CD4-positive, alpha-beta T cell (primary cell): ENCODE measurements around the gene TBL1X. TPM values are rescaled to one million over a fixed set of nuclear protein-coding genes. Genes with fewer than 3 reads are reported as not detected.

Source experiments
- ATAC-seq: fragments of 200-7000 bp; cut with Tn5 transposase; one replicate; pipeline ENCODE4 v1.10.0; 2022; ENCODE audit warnings: mild to moderate bottlenecking; ENCODE audit not compliant: poor library complexity
- CTCF ChIA-PET: fragments of 350-600 bp; sonication (Branson Sonifier 250); formaldehyde crosslinking; loops from one replicate; lab custom pipeline; 2021; ENCODE audit warnings: antibody characterized with exemption, inconsistent platforms; lab: Charles Lee
- POLR2A ChIA-PET: fragments of 350-600 bp; sonication (Branson Sonifier 250); formaldehyde crosslinking; loops from one replicate; lab custom pipeline; 2021; ENCODE audit warnings: antibody characterized with exemption, inconsistent platforms; lab: Charles Lee
- DNase-seq, 14 experiments: peaks; one replicate each; pipeline ENCODE4 v3.0.0-alpha.2; 2013 to 2020; ENCODE audit warnings: mixed read lengths in 2 of 14
- H3K27ac ChIP-seq, 2 donors: one replicate each; pipeline versions ENCODE4 v1.5.1 to v1.7.0; 2013; ENCODE audit warnings: low read length in 2 of 2, low read depth in 1 of 2, mild to moderate bottlenecking in 1 of 2
- H3K27me3 ChIP-seq, 2 experiments: 1 replicate in 1 of 2; 2 replicates in 1 of 2; pipeline versions ENCODE4 v1.6.1 to v1.7.0; 2013; ENCODE audit warnings: low read length in 2 of 2, control low read depth in 1 of 2, mild to moderate bottlenecking in 1 of 2, moderate library complexity in 1 of 2; ENCODE audit not compliant: insufficient read depth in 2 of 2, control insufficient read depth in 1 of 2
- H3K36me3 ChIP-seq: one replicate; pipeline ENCODE4 v1.6.1; 2013; ENCODE audit warnings: low read length, control low read depth; ENCODE audit not compliant: insufficient read depth
- H3K4me1 ChIP-seq: one replicate; pipeline ENCODE4 v1.6.1; 2013; ENCODE audit warnings: low read length, control low read depth; ENCODE audit not compliant: insufficient read depth
- H3K4me3 ChIP-seq: one replicate; pipeline ENCODE4 v1.5.1; 2013; ENCODE audit warnings: mild to moderate bottlenecking, low read length, moderate library complexity
- H3K9me3 ChIP-seq, 2 experiments: 1 replicate in 1 of 2; 2 replicates in 1 of 2; pipeline versions ENCODE4 v1.6.1 to v1.7.0; 2013; ENCODE audit warnings: low read length in 2 of 2, mild to moderate bottlenecking in 2 of 2, control low read depth in 1 of 2, moderate library complexity in 1 of 2; ENCODE audit not compliant: control insufficient read depth in 1 of 2, insufficient read depth in 1 of 2
- H3K27ac Mint-ChIP-seq: one replicate; pipeline ENCODE4 v1.8.0; 2020; ENCODE audit warnings: mixed read lengths
- H3K27me3 Mint-ChIP-seq: one replicate; pipeline ENCODE4 v1.8.0; 2021; ENCODE audit warnings: mixed read lengths
- H3K36me3 Mint-ChIP-seq: one replicate; pipeline ENCODE4 v1.8.0; 2021; ENCODE audit warnings: low read depth, mixed read lengths
- H3K4me1 Mint-ChIP-seq: one replicate; pipeline ENCODE4 v1.8.0; 2021; ENCODE audit warnings: low read depth, mixed read lengths
- H3K4me3 Mint-ChIP-seq: one replicate; pipeline ENCODE4 v1.8.0; 2020; ENCODE audit warnings: mild to moderate bottlenecking, mixed read lengths
- H3K9me3 Mint-ChIP-seq: one replicate; pipeline ENCODE4 v1.8.0; 2020; ENCODE audit warnings: mixed read lengths
- intact Hi-C, 2 experiments: fragments of 100-400 bp; cut with DNase I in 1 of 2; cut with micrococcal nuclease in 1 of 2; formaldehyde crosslinking; loops; one replicate each; pipeline versions ENCODE4 v1.15.1 to v1.9.0; 2023 to 2025; cut with DNase I, micrococcal nuclease
- total RNA-seq, 174 experiments: library from RNA in 2 of 174; stranded (reverse) in 2 of 174; gene quantifications; one replicate each; pipeline ENCODE4 v1.2.3 and lab custom pipeline; 2021 to 2026
- TF ChIP-seq, protein P1 (sequence below): fragments of 200-600 bp; IDR thresholded peaks from one replicate; pipeline ENCODE4 v1.8.0; 2022; ENCODE audit warnings: antibody characterized with exemption, mild to moderate bottlenecking

The TBL1X gene
- total RNA-seq, 2 experiments from 2014 or later: 17.4 to 19.2 TPM

DNA sequence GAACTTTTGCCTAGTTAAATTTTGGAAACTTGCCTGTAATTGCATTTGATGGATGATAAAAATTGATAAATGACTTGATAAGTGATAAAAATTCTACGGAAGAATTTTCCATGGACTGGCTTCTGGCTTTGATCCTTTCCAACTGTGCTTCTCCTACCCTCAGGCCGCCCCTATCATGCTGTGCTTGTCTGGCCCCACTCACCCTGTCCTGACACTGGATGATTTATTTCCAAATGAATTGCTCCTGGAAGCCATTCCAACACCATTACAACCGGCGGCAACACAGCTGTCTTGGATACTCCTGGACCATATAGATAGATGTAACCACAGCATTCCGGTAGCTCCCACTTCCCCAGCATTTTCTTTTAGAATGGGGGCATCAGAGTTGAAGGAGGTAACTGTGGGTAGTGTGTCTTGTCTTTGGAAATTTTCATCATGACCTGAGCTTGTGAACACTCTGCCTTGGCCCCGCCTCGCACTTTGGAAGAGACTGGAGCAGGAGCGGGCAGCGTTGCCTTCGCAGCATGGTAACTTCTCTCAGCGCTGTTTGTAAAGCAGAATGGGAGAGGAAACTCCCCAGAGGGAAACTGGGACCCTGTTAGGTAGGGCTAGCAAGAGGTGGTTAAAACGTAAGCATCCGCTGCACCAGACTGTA lies 77.4 kb downstream of the TBL1X start:
- TF ChIP-seq, protein P1, sequence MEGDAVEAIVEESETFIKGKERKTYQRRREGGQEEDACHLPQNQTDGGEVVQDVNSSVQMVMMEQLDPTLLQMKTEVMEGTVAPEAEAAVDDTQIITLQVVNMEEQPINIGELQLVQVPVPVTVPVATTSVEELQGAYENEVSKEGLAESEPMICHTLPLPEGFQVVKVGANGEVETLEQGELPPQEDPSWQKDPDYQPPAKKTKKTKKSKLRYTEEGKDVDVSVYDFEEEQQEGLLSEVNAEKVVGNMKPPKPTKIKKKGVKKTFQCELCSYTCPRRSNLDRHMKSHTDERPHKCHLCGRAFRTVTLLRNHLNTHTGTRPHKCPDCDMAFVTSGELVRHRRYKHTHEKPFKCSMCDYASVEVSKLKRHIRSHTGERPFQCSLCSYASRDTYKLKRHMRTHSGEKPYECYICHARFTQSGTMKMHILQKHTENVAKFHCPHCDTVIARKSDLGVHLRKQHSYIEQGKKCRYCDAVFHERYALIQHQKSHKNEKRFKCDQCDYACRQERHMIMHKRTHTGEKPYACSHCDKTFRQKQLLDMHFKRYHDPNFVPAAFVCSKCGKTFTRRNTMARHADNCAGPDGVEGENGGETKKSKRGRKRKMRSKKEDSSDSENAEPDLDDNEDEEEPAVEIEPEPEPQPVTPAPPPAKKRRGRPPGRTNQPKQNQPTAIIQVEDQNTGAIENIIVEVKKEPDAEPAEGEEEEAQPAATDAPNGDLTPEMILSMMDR: no peak
- no peaks in the 10 kb centered on the region for H3K27me3 Mint-ChIP-seq
- H3K4me1 ChIP-seq: no peaks in the 10 kb centered on the region
- intact Hi-C loops: no loop called here
- no peak overlapping the region for H3K4me3 ChIP-seq
- no peak overlapping the region for H3K27ac Mint-ChIP-seq
- H3K36me3 Mint-ChIP-seq: peaks cover 15% of the 10 kb centered on the region
- H3K9me3 Mint-ChIP-seq: no peaks in the 10 kb centered on the region
- H3K27me3 ChIP-seq: no peaks in the 10 kb centered on the region
- no peaks in the 10 kb centered on the region for H3K36me3 ChIP-seq
- ChIA-PET POLR2A (no interaction called here), CTCF (no interaction called here)
- H3K27ac ChIP-seq: no peak overlapping the region
- H3K4me3 Mint-ChIP-seq: no peak overlapping the region
- H3K4me1 Mint-ChIP-seq: peaks cover 27% of the 10 kb centered on the region
- no peaks in the 10 kb centered on the region for H3K9me3 ChIP-seq
- DNase-seq (no peak), ATAC-seq (no peak)

DNA sequence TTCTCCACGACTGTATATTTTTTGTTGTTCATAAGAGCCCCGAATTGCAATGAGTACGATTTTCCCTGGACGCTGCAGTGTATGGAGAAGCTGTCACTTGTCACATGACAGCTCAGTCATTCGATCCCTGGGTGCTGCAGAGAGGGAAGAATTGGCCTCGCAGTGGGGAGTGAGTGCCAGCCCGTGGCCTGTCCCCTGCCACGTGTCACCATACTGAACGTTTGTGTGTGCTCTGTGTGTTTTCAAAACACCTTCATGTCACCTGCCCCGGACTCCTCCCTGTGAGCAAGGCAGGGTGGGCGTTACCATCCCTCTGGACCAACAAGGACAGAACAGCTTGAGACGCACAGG lies 77.9 kb downstream of the TBL1X start:
- no peaks in the 10 kb centered on the region for H3K27me3 Mint-ChIP-seq
- TF ChIP-seq, protein P1: no peak
- Histone ChIP-seq H3K9me3 (no peaks in the 10 kb centered on the region), H3K4me3 (no peak overlapping the region), H3K27ac (no peak overlapping the region), H3K36me3 (no peaks in the 10 kb centered on the region), H3K27me3 (no peaks in the 10 kb centered on the region), H3K4me1 (no peaks in the 10 kb centered on the region)
- H3K9me3 Mint-ChIP-seq: no peaks in the 10 kb centered on the region
- peaks cover 22% of the 10 kb centered on the region for H3K4me1 Mint-ChIP-seq
- ChIA-PET POLR2A (no interaction called here), CTCF (no interaction called here)
- no peak for ATAC-seq
- no peak overlapping the region for H3K27ac Mint-ChIP-seq
- no peak overlapping the region for H3K4me3 Mint-ChIP-seq
- H3K36me3 Mint-ChIP-seq: peaks cover 13% of the 10 kb centered on the region
- intact Hi-C loops: no loop called here
- DNase-seq: no peak

DNA sequence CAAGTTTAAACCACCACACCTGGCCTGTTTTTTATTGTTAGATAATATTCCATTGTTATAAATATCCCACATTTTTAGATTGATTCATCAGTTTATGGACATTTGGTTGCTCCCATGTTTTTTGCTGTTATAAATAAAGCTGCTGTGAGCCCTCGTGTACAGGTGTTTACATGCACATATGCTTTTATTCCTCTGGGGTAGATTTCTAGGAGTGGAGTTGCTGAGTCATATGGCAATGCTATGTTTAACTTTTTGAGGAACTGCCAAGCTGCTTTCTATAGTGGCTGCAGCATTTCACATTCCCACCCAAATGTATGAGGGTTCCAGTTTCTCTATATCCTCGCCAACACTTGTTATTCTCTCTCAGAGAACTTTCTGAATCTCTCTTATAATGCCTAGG lies 90.5 kb downstream of the TBL1X start:
- Mint-ChIP-seq H3K27me3 (no peaks in the 10 kb centered on the region), H3K4me3 (no peak overlapping the region), H3K9me3 (no peaks in the 10 kb centered on the region), H3K27ac (no peak overlapping the region), H3K36me3 (peaks cover 18% of the 10 kb centered on the region), H3K4me1 (peaks cover 51% of the 10 kb centered on the region)
- TF ChIP-seq, protein P1: no peak
- no peak overlapping the region for H3K27ac ChIP-seq
- CTCF ChIA-PET: no interaction called here
- H3K9me3 ChIP-seq: no peaks in the 10 kb centered on the region
- no peaks in the 10 kb centered on the region for H3K27me3 ChIP-seq
- no peak overlapping the region for H3K4me3 ChIP-seq
- ATAC-seq (no peak), DNase-seq (no peak)
- no peaks in the 10 kb centered on the region for H3K36me3 ChIP-seq
- intact Hi-C loops: no loop called here
- H3K4me1 ChIP-seq: no peaks in the 10 kb centered on the region
- POLR2A ChIA-PET: no interaction called here
